ENCODE results near the gene SLC25A3.

- TF ChIP-seq CTCF (IDR thresholded peaks at IDR 0.05) (no peak), POLR2A (IDR thresholded peaks at IDR 0.05) (no peak), POLR2AphosphoS5 (IDR thresholded peaks at IDR 0.05) (no peak)
These were observed 612 bp upstream of the SLC25A3 start for GRCh38 chr12:98592825-98593322.

Data from sigmoid colon (tissue), 4 donors.